ENCODE results near the gene CLCN2. TPM values are rescaled to one million over a fixed set of nuclear protein-coding genes. Genes with fewer than 3 reads are reported as not detected.

Gene CLCN2
- total RNA-seq, 1 experiment from 2014 or later = 13.0 TPM

- Histone ChIP-seq H3K4me1 (ENCODE audit: insufficient read depth, low read length) (peaks cover 21% of the 10 kb centered on the region), H4K20me1 (ENCODE audit: low read length) (peaks cover 13% of the 10 kb centered on the region), H3K27me3 (ENCODE audit: low read length) (no peaks in the 10 kb centered on the region), H3K79me2 (ENCODE audit: low read length) (peaks cover 38% of the 10 kb centered on the region), H3K9me3 (ENCODE audit: low read length) (no peaks in the 10 kb centered on the region), H3K9me2 (replicated peaks; ENCODE audit: low read length) (no peaks in the 10 kb centered on the region), H3K36me3 (ENCODE audit: low read depth, low read length) (peaks cover 17% of the 10 kb centered on the region), H2AFZ (ENCODE audit: low read length) (peak overlapping the region; percentile 77), H3F3A (ENCODE audit: low read length, unreplicated experiment) (no peaks in the 10 kb centered on the region), H3K27ac (ENCODE audit: low read length) (peak overlapping the region; percentile 94), H3K9ac (ENCODE audit: low read length) (peak overlapping the region; percentile 92), H3K4me2 (ENCODE audit: low read length) (peak overlapping the region; percentile 85), H3K4me3 (ENCODE audit: low read length) (peak overlapping the region; percentile 84)
- no peak for TF ChIP-seq EZH2 (IDR thresholded peaks at IDR 0.05; ENCODE audit: low read length, unreplicated experiment)
- peak; percentile 70 for TF ChIP-seq CTCF (conservative IDR thresholded peaks at IDR 0.05; ENCODE audit: low read depth, low read length)
- TF ChIP-seq EZH2phosphoT487 (IDR thresholded peaks at IDR 0.05; ENCODE audit: borderline replicate concordance, low read length) = no peak
- BruUV-seq (replicated peaks) = no TSS peak
- CTCF ChIA-PET = interaction anchor here (0.6 to 0.8 kb wide), 2 partner anchors 22 to 415 kb away, joined by 3 to 21 read pairs; no protein-coding TSS in a partner anchor
- DNase-seq = peak; percentile 99
- POLR2A ChIA-PET (ENCODE audit: unreplicated experiment) = interaction anchor here (0.6 kb wide), 1 partner anchor 348 kb away, joined by 6 read pairs; no protein-coding TSS in a partner anchor
- intact Hi-C loops (cut with micrococcal nuclease) = loop anchor here (1.0 to 2.0 kb wide), 3 partner anchors 18 to 64 kb away; partner anchors contain the start of genes FAM131A and PSMD2
- ATAC-seq = peak; percentile 71
Measured at GRCh38 chr3:184362668-184363546, 1.5 kb upstream of the CLCN2 start.

- Histone ChIP-seq H2AFZ (ENCODE audit: low read length) (peak overlapping the region; percentile 77), H3K27me3 (ENCODE audit: low read length) (no peaks in the 10 kb centered on the region), H3F3A (ENCODE audit: low read length, unreplicated experiment) (no peaks in the 10 kb centered on the region), H3K9me2 (replicated peaks; ENCODE audit: low read length) (no peaks in the 10 kb centered on the region), H3K36me3 (ENCODE audit: low read depth, low read length) (peaks cover 12% of the 10 kb centered on the region), H3K4me3 (ENCODE audit: low read length) (peak overlapping the region; percentile 84), H3K79me2 (ENCODE audit: low read length) (peaks cover 38% of the 10 kb centered on the region), H4K20me1 (ENCODE audit: low read length) (peaks cover 10% of the 10 kb centered on the region), H3K9ac (ENCODE audit: low read length) (peak overlapping the region; percentile 92), H3K4me1 (ENCODE audit: insufficient read depth, low read length) (peaks cover 21% of the 10 kb centered on the region), H3K27ac (ENCODE audit: low read length) (peak overlapping the region; percentile 94), H3K9me3 (ENCODE audit: low read length) (no peaks in the 10 kb centered on the region), H3K4me2 (ENCODE audit: low read length) (peak overlapping the region; percentile 85)
- intact Hi-C loops (cut with micrococcal nuclease) = loop anchor here (1.0 to 2.0 kb wide), 3 partner anchors 17 to 63 kb away; partner anchors contain the start of genes FAM131A and PSMD2
- TF ChIP-seq EZH2phosphoT487 (IDR thresholded peaks at IDR 0.05; ENCODE audit: borderline replicate concordance, low read length) = no peak
- TF ChIP-seq EZH2 (IDR thresholded peaks at IDR 0.05; ENCODE audit: low read length, unreplicated experiment) = no peak
- no peak for TF ChIP-seq CTCF (conservative IDR thresholded peaks at IDR 0.05; ENCODE audit: low read depth, low read length)
- POLR2A ChIA-PET (ENCODE audit: unreplicated experiment) = interaction anchor here (0.5 to 0.6 kb wide), 3 partner anchors 24 to 1281 kb away, joined by 6 to 13 read pairs (median 10); no protein-coding TSS in a partner anchor
- peak; percentile 25 for ATAC-seq
- peak; percentile 68 for DNase-seq
- TSS peak; percentile 63 for BruUV-seq (replicated peaks)
- CTCF ChIA-PET = interaction anchor here (0.6 to 1.2 kb wide), 3 partner anchors 9 to 416 kb away, joined by 3 to 21 read pairs (median 4); no protein-coding TSS in a partner anchor
Measured at GRCh38 chr3:184361932-184362667, 695 bp upstream of the CLCN2 start.

All from PC-3 (cell line).